Breast epithelium (tissue), 4 donors: ENCODE data around the gene NECTIN1. TPM values are rescaled to one million over a fixed set of nuclear protein-coding genes. Genes with fewer than 3 reads are reported as not detected.

ENCODE experiments used
- DNase-seq, 2 donors: peaks; one replicate each; pipeline ENCODE4 v3.0.0-alpha.2; 2019; ENCODE audit warnings: low spot score in 2 of 2
- H3K27ac ChIP-seq, 2 donors: fragments of 200-600 bp; sonication (generic) in 1 of 2; one replicate each; pipeline ENCODE4 v1.5.1; 2016 to 2019; ENCODE audit warnings: mild to moderate bottlenecking in 1 of 2
- H3K27me3 ChIP-seq, 2 donors: fragments of 200-600 bp; sonication (generic) in 1 of 2; one replicate each; pipeline versions ENCODE4 v1.5.1 to v1.6.0; 2017 to 2019; ENCODE audit warnings: control low read depth in 1 of 2, mild to moderate bottlenecking in 1 of 2
- H3K36me3 ChIP-seq: fragments of 200-600 bp; one replicate; pipeline ENCODE4 v1.5.1; 2019
- H3K4me1 ChIP-seq, 2 donors: fragments of 200-600 bp; sonication (generic); one replicate each; pipeline ENCODE4 v1.5.1; 2016 to 2019; ENCODE audit warnings: control low read depth in 1 of 2
- H3K4me3 ChIP-seq, 3 donors: fragments of 200-600 bp; sonication (generic); 1 replicate in 2 of 3; 2 replicates in 1 of 3; pipeline ENCODE4 v1.5.1; 2016 to 2019; ENCODE audit warnings: mild to moderate bottlenecking in 3 of 3, moderate library complexity in 2 of 3
- H3K9me3 ChIP-seq, 2 donors: fragments of 200-600 bp; sonication (generic) in 1 of 2; one replicate each; pipeline ENCODE4 v1.5.1; 2016 to 2019; ENCODE audit warnings: control low read depth in 1 of 2
- POLR2A ChIP-seq: fragments of 450-650 bp; IDR thresholded peaks from one replicate; pipeline ENCODE4 v1.6.1; 2016; ENCODE audit warnings: antibody characterized with exemption, mild to moderate bottlenecking, moderate library complexity
- POLR2AphosphoS5 ChIP-seq, 3 donors: sonication (generic); formaldehyde crosslinking; IDR thresholded peaks; one replicate each; pipeline ENCODE4 v1.6.1; 2017; ENCODE audit warnings: antibody characterized with exemption in 3 of 3
- intact Hi-C: fragments of 100-400 bp; cut with DNase I; formaldehyde crosslinking; loops from one replicate; pipeline ENCODE4 v1.15.1; 2023; ENCODE audit warnings: low total_unique reads
- total RNA-seq, 3 donors: library from RNA; depleted of rRNA; stranded (reverse); fragments of >200 nt; gene quantifications; one replicate each; pipeline ENCODE4 v1.1.0, GENCODE V29; 2016
- TF ChIP-seq, protein P1 (sequence below), 3 donors: fragments of 450-650 bp; IDR thresholded peaks; one replicate each; pipeline ENCODE4 v1.5.1; 2016 to 2017; ENCODE audit warnings: antibody characterized with exemption in 3 of 3, mild to moderate bottlenecking in 3 of 3, moderate library complexity in 3 of 3

The NECTIN1 gene
- total RNA-seq, 3 donors from 2014 or later = 2.6 to 6.6 (median 4.5) TPM

DNA sequence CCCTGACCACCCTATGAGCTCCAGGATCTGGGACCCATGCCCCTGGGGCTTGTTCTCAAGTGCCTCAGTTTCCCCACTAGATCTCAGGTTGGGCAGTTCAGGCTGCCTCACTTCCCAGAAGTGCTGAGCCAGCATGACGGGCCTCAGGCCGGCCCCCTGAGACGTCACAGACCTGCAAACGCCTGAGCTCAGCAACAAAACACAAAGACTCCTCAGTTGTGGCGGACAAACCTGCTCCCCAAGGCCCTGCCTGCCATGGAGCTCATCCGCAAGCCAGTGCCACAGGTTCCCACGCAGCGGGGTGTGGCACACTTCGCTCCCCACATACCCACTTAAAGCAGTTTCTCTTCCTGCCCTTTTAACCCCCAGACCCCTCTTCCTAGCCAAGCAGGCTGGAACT is 45.2 kb downstream of the NECTIN1 start:
- Histone ChIP-seq H3K4me1 (peaks cover 11 to 29% of the 10 kb centered on the region in 2 donors), H3K27me3 (no peaks in the 10 kb centered on the region), H3K9me3 (no peaks in the 10 kb centered on the region), H3K36me3 (no peaks in the 10 kb centered on the region), H3K27ac (peak overlapping the region; percentile 95 to 97), H3K4me3 (peak overlapping the region in 2 of 3 donors; percentile 21 to 47)
- intact Hi-C loops = no loop called here
- TF ChIP-seq POLR2AphosphoS5 (IDR thresholded peaks at IDR 0.05) (peak in 2 of 3 donors; percentile 13 to 52), POLR2A (no peak)
- TF ChIP-seq, protein P1, sequence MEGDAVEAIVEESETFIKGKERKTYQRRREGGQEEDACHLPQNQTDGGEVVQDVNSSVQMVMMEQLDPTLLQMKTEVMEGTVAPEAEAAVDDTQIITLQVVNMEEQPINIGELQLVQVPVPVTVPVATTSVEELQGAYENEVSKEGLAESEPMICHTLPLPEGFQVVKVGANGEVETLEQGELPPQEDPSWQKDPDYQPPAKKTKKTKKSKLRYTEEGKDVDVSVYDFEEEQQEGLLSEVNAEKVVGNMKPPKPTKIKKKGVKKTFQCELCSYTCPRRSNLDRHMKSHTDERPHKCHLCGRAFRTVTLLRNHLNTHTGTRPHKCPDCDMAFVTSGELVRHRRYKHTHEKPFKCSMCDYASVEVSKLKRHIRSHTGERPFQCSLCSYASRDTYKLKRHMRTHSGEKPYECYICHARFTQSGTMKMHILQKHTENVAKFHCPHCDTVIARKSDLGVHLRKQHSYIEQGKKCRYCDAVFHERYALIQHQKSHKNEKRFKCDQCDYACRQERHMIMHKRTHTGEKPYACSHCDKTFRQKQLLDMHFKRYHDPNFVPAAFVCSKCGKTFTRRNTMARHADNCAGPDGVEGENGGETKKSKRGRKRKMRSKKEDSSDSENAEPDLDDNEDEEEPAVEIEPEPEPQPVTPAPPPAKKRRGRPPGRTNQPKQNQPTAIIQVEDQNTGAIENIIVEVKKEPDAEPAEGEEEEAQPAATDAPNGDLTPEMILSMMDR (IDR thresholded peaks at IDR 0.05) = no peak
- DNase-seq = peak; percentile 75 to 94

DNA sequence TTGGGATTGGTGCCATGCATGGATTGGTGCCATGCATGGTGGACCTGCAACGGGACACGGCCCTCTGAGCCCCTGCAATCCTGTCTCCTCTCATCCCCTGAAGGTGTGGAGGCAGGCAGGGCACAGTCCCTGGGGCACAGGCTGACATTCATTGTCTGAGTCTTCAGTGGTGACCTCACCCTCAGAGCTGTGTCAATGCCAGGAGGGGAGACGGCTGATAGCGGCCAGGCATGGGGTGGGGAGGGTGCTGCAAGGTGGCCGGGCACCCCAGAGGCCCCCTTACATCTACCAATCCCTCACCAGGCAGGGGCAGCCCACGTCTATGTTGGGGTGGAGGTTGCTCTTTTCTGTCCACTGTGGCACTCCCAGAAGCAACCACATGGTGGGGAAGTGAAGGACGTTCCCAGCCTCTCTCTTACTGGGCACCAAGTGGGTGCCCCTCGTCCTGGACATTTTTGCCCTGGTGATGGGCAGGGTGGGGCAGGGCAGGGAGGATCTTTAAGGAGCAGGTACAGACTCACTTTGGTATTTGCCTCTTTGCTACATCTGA is 47.6 kb downstream of the NECTIN1 start:
- no peak for TF ChIP-seq POLR2A
- TF ChIP-seq, protein P1 (IDR thresholded peaks at IDR 0.05) = peak in 1 of 3 donors; percentile 47
- H3K4me1 ChIP-seq = peaks cover 11 to 29% of the 10 kb centered on the region in 2 donors
- no peak overlapping the region for H3K4me3 ChIP-seq
- no peak for DNase-seq
- no peaks in the 10 kb centered on the region for H3K9me3 ChIP-seq
- no peaks in the 10 kb centered on the region for H3K36me3 ChIP-seq
- no peaks in the 10 kb centered on the region for H3K27me3 ChIP-seq
- H3K27ac ChIP-seq = peak overlapping the region; percentile 68 to 95
- intact Hi-C loops = no loop called here

- intact Hi-C loops = no loop called here
- TF ChIP-seq POLR2AphosphoS5 (IDR thresholded peaks at IDR 0.05) = peak in 1 of 3 donors; percentile 44
- TF ChIP-seq, protein P1 (IDR thresholded peaks at IDR 0.05) = no peak
- H3K27me3 ChIP-seq = no peaks in the 10 kb centered on the region
- peak overlapping the region; percentile 68 to 95 for H3K27ac ChIP-seq
- no peaks in the 10 kb centered on the region for H3K9me3 ChIP-seq
- peak in 1 of 2 donors; percentile 66 for DNase-seq
- H3K4me3 ChIP-seq = no peak overlapping the region
- no peaks in the 10 kb centered on the region for H3K36me3 ChIP-seq
- peaks cover 11 to 29% of the 10 kb centered on the region in 2 donors for H3K4me1 ChIP-seq
These were observed 48.2 kb downstream of the NECTIN1 start for GRCh38 chr11:119680541-119681360.

DNA sequence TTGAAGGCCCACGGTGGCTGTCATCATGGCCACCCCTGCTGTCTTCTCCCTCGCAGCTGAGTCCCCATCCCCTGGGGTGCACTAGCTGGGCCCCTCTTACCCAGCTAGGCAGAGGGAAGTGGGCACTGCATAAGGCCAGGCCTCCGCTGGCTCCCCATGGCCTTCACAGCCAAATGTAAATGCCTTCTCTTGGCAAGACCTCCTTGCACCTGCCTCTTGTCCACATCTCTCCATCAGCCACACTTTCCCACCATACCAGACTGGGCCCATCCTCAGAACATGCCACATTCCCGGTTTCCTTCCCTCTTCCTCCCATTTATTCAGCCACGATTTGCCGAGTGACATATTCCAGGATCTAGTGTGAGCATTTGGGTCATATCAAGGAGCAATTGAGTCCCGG is 49.7 kb downstream of the NECTIN1 start:
- Histone ChIP-seq H3K36me3 (no peaks in the 10 kb centered on the region), H3K27ac (no peak overlapping the region)

GRCh38 chr11:119678351-119678750 is 50.6 kb downstream of the NECTIN1 start:
- Histone ChIP-seq H3K4me3 (no peak overlapping the region), H3K27ac (no peak overlapping the region), H3K36me3 (no peaks in the 10 kb centered on the region), H3K9me3 (no peaks in the 10 kb centered on the region), H3K4me1 (peaks cover 0 to 13% of the 10 kb centered on the region in 2 donors), H3K27me3 (no peaks in the 10 kb centered on the region)
- no peak for DNase-seq
- intact Hi-C loops = no loop called here
- TF ChIP-seq POLR2AphosphoS5 (IDR thresholded peaks at IDR 0.05) (no peak), POLR2A (no peak)
- TF ChIP-seq, protein P1 (IDR thresholded peaks at IDR 0.05) = no peak

More for the DNA sequence above, 49.7 kb downstream of the NECTIN1 start:
- no peak for DNase-seq
- Histone ChIP-seq H3K4me1 (peaks cover 3 to 18% of the 10 kb centered on the region in 2 donors), H3K9me3 (no peaks in the 10 kb centered on the region), H3K27me3 (no peaks in the 10 kb centered on the region), H3K4me3 (no peak overlapping the region)
- intact Hi-C loops = no loop called here
- TF ChIP-seq POLR2A = no peak
- no peak for TF ChIP-seq POLR2AphosphoS5 (IDR thresholded peaks at IDR 0.05)
